GM18870 (cell line): Measurements from ENCODE around the gene C19orf67.
A peak's percentile ranks its signal among the peaks of the same experiment; 100 is the strongest.

Source experiments
- ATAC-seq: cut with Tn5 transposase; IDR thresholded peaks from one replicate; pipeline ENCODE4 v1.9.1; 2021; ENCODE audit warnings: moderate library complexity; ENCODE audit not compliant: unreplicated experiment

C19orf67 gene

GRCh38 chr19:14085309-14085995 is at the start of gene C19orf67:
C19orf67 (minus strand) TSS chr19:14085783; CDS start chr19:14085627, 156 bp downstream.
- ATAC-seq = no peak

DNA sequence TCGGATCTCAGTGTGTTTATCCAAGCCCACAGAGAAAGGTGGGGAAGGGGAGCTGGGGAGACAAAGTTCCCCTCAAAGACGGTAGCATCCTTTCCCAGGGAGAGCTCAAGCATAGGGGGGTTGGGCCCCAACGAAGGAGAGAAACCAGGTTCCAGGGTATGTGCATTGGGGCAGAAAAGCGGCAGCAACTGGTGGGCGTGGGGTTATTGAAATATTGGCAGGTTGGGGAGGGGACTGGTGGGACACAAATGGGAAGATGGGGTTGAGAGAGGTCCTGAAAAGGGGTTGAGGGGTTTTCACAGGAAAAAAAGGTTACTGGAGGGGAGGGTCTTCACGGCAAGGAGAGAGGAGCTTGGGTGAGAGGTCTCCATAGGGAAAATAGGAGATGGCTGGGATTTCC is 49.8 kb upstream of the C19orf67 start:
- no peak for ATAC-seq

- no peak for ATAC-seq
These were observed 42.4 kb upstream of the C19orf67 start for GRCh38 chr19:14127929-14128509.

- ATAC-seq = no peak
These were observed 41.6 kb upstream of the C19orf67 start for GRCh38 chr19:14127176-14127575.

- no peak for ATAC-seq
These were observed 37.3 kb upstream of the C19orf67 start for GRCh38 chr19:14122924-14123323.

DNA sequence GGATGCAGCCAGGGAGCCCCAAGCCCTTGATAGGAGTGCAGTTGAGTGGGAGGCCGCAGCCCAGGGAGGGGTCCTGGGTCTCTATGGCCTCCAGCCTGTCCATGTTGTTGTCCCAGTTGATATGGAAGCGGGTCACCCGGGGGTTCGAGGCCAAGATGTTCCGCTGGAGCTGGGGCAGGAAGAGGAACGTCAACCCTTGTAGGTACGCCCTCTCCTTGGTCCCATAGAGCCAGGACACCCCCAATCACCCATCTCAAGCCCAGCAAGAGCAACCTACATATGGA is 34.9 kb upstream of the C19orf67 start:
- ATAC-seq = no peak

DNA sequence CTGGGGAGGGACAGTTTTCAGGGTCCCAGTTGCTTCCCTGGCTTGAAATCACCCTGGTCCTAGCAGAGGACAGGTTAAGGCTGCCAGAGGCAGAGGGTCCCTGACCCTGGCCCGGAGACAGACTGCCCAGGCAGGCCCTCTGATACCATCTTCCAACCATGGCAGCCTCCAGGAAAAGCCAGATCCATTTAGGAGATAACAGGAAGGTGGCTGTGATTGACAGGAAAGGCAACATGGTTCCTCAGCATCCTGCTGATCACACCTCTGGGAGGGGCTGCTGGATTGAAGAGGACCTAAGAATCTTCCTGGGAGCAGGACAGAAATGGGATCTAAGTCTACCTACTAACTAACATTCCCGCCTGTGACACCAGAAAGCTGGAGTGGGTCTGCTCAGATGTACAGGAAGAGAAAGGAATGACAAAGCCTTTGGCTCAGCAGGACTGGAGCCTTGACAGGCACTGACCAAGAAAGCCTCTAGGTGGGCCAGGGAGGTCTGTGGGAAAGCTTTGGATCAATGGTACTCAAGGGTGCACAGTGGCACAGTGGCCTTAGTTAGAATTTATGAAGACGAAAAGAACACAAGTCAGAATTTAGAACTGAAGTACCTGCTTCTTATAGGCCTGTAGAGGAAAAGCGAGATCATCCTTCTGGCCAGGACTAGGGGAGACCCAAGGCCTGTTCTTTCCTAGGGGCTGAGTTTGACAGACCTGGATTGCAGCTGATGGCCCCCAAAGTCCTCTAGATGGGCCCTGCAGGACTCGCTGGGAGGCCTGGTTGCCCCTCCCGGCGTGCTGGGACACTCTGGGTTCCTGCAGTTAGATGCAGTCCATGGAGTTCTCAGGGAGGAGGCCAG is 34.3 kb upstream of the C19orf67 start:
- no peak for ATAC-seq

- no peak for ATAC-seq
These were observed 33.6 kb upstream of the C19orf67 start for GRCh38 chr19:14119146-14119545.

- ATAC-seq = peak; percentile 23
These were observed 32.8 kb upstream of the C19orf67 start for GRCh38 chr19:14118165-14119051.

DNA sequence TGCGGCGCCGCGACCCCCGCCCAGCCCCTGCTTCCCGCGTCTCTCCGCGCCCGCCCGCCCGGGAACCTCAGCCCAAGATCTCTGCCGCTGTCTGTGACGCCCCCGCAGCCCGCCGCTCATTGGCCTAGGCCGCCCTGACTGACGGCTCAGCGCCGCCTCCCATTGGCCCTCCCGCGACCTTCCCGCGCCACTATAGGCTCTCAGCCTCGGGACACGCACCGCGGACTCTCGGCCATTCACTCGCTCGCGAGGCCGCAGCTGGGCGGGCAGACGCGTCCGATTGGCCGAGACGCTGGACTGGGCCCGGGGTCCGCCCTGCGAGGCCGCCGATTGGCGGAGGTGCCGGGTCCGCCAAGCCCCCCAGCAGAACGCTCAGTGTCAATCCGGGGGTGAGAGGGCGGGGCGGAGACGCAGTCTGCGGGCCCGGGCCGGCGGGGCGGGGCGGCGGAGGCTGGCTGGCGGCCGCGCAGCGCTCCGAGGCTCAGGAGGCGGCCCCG is 32.1 kb upstream of the C19orf67 start, which contains the start of gene PRKACA:
TSS of gene PRKACA (minus strand) at position 95 of the 497 bp plus-strand sequence. CDS start 215 bp downstream, outside the sequence.
- peak; percentile 76 for ATAC-seq

GRCh38 chr19:14116918-14117578 is 31.5 kb upstream of the C19orf67 start:
- ATAC-seq = no peak

GRCh38 chr19:14116525-14116917 is 30.9 kb upstream of the C19orf67 start:
- no peak for ATAC-seq

- no peak for ATAC-seq
These were observed 30.2 kb upstream of the C19orf67 start for GRCh38 chr19:14115756-14116155.

- ATAC-seq = no peak
These were observed 29.3 kb upstream of the C19orf67 start for GRCh38 chr19:14114854-14115253.

DNA sequence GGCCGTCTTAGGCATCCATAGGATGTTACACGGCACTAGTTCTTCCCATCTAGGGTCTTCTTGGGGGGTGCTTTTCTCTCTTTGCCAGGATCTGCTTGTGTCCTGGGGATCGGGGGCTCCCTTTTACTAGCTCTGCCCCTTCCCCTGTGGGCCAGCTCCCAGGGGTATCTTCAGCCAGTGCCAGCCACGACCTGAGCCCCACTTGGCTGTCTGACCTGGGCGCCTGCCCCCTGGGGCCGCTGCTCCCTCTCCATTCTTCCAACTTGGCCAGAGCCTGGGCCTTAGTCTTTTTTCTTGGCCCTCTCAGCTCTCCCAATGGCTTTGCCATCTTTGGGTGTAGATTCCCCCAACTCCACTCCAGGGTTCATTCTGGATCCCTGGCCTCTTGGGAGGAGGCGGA is 28.9 kb upstream of the C19orf67 start:
- no peak for ATAC-seq

- no peak for ATAC-seq
These were observed 28.3 kb upstream of the C19orf67 start for GRCh38 chr19:14113762-14114414.

- ATAC-seq = no peak
These were observed 27.3 kb upstream of the C19orf67 start for GRCh38 chr19:14112809-14113385.

DNA sequence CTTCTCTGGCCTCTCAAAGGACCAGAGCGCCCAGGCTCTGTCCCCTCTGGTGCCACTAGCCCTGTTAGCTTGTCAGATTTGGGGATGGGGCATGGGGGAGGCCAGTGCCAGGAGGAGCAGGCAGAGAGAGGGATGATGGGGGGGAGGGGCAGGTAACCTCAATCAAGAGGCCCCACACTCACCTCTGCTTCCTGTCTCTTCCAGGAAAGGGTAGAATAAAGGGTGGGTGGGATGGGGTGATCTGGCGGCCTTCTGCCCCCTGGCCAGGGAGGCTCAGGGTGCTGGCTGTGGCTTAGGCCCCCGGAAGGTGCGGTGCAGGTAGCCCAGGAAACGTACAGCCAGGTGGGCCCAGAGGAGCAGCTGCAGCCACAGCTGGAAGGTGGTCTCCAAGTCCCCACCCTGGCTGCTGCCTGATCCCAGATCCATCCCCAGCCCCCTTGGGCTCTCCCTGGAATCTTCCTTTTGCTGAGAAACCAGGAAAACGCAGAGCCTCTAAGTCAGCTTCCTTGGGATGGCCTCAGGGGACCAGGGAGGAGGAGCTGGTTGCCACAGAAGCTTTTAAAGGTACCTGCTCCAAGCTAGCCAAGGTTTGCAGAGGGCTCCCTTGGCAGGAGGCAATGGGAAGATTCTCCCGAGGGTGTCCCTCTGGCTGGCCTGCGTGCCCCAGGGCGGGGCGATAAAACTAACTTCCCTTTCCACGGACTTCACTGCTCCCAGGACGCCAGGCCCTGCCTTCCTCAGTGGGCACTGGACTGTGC is 26.6 kb upstream of the C19orf67 start:
- ATAC-seq = no peak

- ATAC-seq = no peak
These were observed 25.9 kb upstream of the C19orf67 start for GRCh38 chr19:14111486-14111885.
